Breast epithelium (tissue), 4 donors: ENCODE results near the gene ATG9B. TPM values are rescaled to one million over a fixed set of nuclear protein-coding genes. Genes with fewer than 3 reads are reported as not detected.

Source experiments
- DNase-seq, 2 donors: peaks; one replicate each; pipeline ENCODE4 v3.0.0-alpha.2; 2019; ENCODE audit warnings: low spot score in 2 of 2
- H3K27ac ChIP-seq, 2 donors: fragments of 200-600 bp; sonication (generic) in 1 of 2; one replicate each; pipeline ENCODE4 v1.5.1; 2016 to 2019; ENCODE audit warnings: mild to moderate bottlenecking in 1 of 2
- H3K27me3 ChIP-seq, 2 donors: fragments of 200-600 bp; sonication (generic) in 1 of 2; one replicate each; pipeline versions ENCODE4 v1.5.1 to v1.6.0; 2017 to 2019; ENCODE audit warnings: control low read depth in 1 of 2, mild to moderate bottlenecking in 1 of 2
- H3K36me3 ChIP-seq: fragments of 200-600 bp; one replicate; pipeline ENCODE4 v1.5.1; 2019
- H3K4me1 ChIP-seq, 2 donors: fragments of 200-600 bp; sonication (generic); one replicate each; pipeline ENCODE4 v1.5.1; 2016 to 2019; ENCODE audit warnings: control low read depth in 1 of 2
- H3K4me3 ChIP-seq, 3 donors: fragments of 200-600 bp; sonication (generic); 1 replicate in 2 of 3; 2 replicates in 1 of 3; pipeline ENCODE4 v1.5.1; 2016 to 2019; ENCODE audit warnings: mild to moderate bottlenecking in 3 of 3, moderate library complexity in 2 of 3
- H3K9me3 ChIP-seq, 2 donors: fragments of 200-600 bp; sonication (generic) in 1 of 2; one replicate each; pipeline ENCODE4 v1.5.1; 2016 to 2019; ENCODE audit warnings: control low read depth in 1 of 2
- CTCF ChIP-seq, 3 donors: fragments of 450-650 bp; IDR thresholded peaks; one replicate each; pipeline ENCODE4 v1.5.1; 2016 to 2017; ENCODE audit warnings: antibody characterized with exemption in 3 of 3, mild to moderate bottlenecking in 3 of 3, moderate library complexity in 3 of 3
- POLR2A ChIP-seq: fragments of 450-650 bp; IDR thresholded peaks from one replicate; pipeline ENCODE4 v1.6.1; 2016; ENCODE audit warnings: antibody characterized with exemption, mild to moderate bottlenecking, moderate library complexity
- POLR2AphosphoS5 ChIP-seq, 3 donors: sonication (generic); formaldehyde crosslinking; IDR thresholded peaks; one replicate each; pipeline ENCODE4 v1.6.1; 2017; ENCODE audit warnings: antibody characterized with exemption in 3 of 3
- intact Hi-C: fragments of 100-400 bp; cut with DNase I; formaldehyde crosslinking; loops from one replicate; pipeline ENCODE4 v1.15.1; 2023; ENCODE audit warnings: low total_unique reads
- total RNA-seq, 3 donors: library from RNA; depleted of rRNA; stranded (reverse); fragments of >200 nt; gene quantifications; one replicate each; pipeline ENCODE4 v1.1.0, GENCODE V29; 2016

Gene ATG9B
- total RNA-seq, 3 donors from 2014 or later, result 0.44 to 2.0 TPM; not detected in 1

- TF ChIP-seq POLR2A (no peak), POLR2AphosphoS5 (IDR thresholded peaks at IDR 0.05) (no peak)
- no peak for DNase-seq
- H3K4me3 ChIP-seq, result no peak overlapping the region
- intact Hi-C loops, result loop anchor here (10.0 kb wide), 1 partner anchor 73 kb away; no protein-coding TSS in a partner anchor
- peaks cover 0 to 24% of the 10 kb centered on the region in 2 donors for H3K27me3 ChIP-seq
- H3K27ac ChIP-seq, result no peak overlapping the region
- no peaks in the 10 kb centered on the region for H3K9me3 ChIP-seq
- H3K4me1 ChIP-seq, result no peaks in the 10 kb centered on the region
- no peaks in the 10 kb centered on the region for H3K36me3 ChIP-seq
Observed at GRCh38 chr7:150968056-150968733, 56.1 kb downstream of the ATG9B start.

GRCh38 chr7:150967349-150967748, 56.9 kb downstream of the ATG9B start:
- Histone ChIP-seq H3K27me3 (peaks cover 0 to 30% of the 10 kb centered on the region in 2 donors), H3K4me3 (no peak overlapping the region), H3K9me3 (no peaks in the 10 kb centered on the region), H3K27ac (no peak overlapping the region), H3K36me3 (no peaks in the 10 kb centered on the region), H3K4me1 (no peaks in the 10 kb centered on the region)
- intact Hi-C loops, result loop anchor here (10.0 kb wide), 1 partner anchor 73 kb away; no protein-coding TSS in a partner anchor
- no peak for DNase-seq
- TF ChIP-seq POLR2AphosphoS5 (IDR thresholded peaks at IDR 0.05) (no peak), CTCF (IDR thresholded peaks at IDR 0.05) (no peak), POLR2A (no peak)

GRCh38 chr7:150966002-150966401, 58.3 kb downstream of the ATG9B start:
- Histone ChIP-seq H3K9me3 (no peaks in the 10 kb centered on the region), H3K4me1 (no peaks in the 10 kb centered on the region), H3K27ac (no peak overlapping the region), H3K4me3 (no peak overlapping the region), H3K27me3 (peaks cover 0 to 30% of the 10 kb centered on the region in 2 donors), H3K36me3 (no peaks in the 10 kb centered on the region)
- intact Hi-C loops, result loop anchor here (10.0 kb wide), 1 partner anchor 71 kb away; no protein-coding TSS in a partner anchor
- no peak for TF ChIP-seq POLR2AphosphoS5 (IDR thresholded peaks at IDR 0.05)
- no peak for TF ChIP-seq CTCF (IDR thresholded peaks at IDR 0.05)
- no peak for TF ChIP-seq POLR2A
- no peak for DNase-seq

GRCh38 chr7:150965273-150965830, 58.9 kb downstream of the ATG9B start:
- intact Hi-C loops, result loop anchor here (10.0 kb wide), 1 partner anchor 71 kb away; no protein-coding TSS in a partner anchor
- no peak for DNase-seq
- no peak for TF ChIP-seq POLR2A
- no peak for TF ChIP-seq CTCF (IDR thresholded peaks at IDR 0.05)
- no peaks in the 10 kb centered on the region for H3K4me1 ChIP-seq
- H3K4me3 ChIP-seq, result no peak overlapping the region
- peaks cover 0 to 30% of the 10 kb centered on the region in 2 donors for H3K27me3 ChIP-seq
- no peaks in the 10 kb centered on the region for H3K9me3 ChIP-seq
- no peak overlapping the region for H3K27ac ChIP-seq
- no peaks in the 10 kb centered on the region for H3K36me3 ChIP-seq

Other genes starting within 250 kb of the ATG9B start
- gene TMEM176B, start 224.1 kb downstream of the ATG9B start, total RNA-seq, result 100 to 1,000 TPM in 1 of 3 donors, 10 to 100 TPM in 2; 49.1 to 105 (median 75.5) TPM
- gene TMEM176A, start 223.7 kb downstream of the ATG9B start, total RNA-seq, result 10 to 100 TPM; 28.3 to 66.5 (median 42.6) TPM
- gene AOC1, start 172.0 kb downstream of the ATG9B start, total RNA-seq, result 1 to 10 TPM in 1 of 3 donors, not detected in 2; 2.3 TPM
- gene KCNH2, start 46.2 kb downstream of the ATG9B start, total RNA-seq, result under 1 TPM; under 0.01 to 0.29 (median 0.16) TPM
- gene NOS3, start 33.5 kb downstream of the ATG9B start, total RNA-seq, result 10 to 100 TPM in 1 of 3 donors, 1 to 10 TPM in 2; 3.8 to 35.1 (median 5.1) TPM
- 10 to 100 TPM; 14.7 to 19.3 (median 17.6) TPM for gene ABCB8, start 4.0 kb upstream of the ATG9B start, total RNA-seq
- gene ASIC3, start 24.0 kb upstream of the ATG9B start, total RNA-seq, result 1 to 10 TPM; 1.3 to 3.3 (median 2.3) TPM
- gene CDK5, start 33.4 kb upstream of the ATG9B start, total RNA-seq, result 1 to 10 TPM; 5.2 to 8.8 (median 8.6) TPM
- gene SLC4A2, start 35.1 kb upstream of the ATG9B start, total RNA-seq, result 100 to 1,000 TPM in 1 of 3 donors, 10 to 100 TPM in 2; 83.2 to 101 (median 92.8) TPM
- 10 to 100 TPM; 45.6 to 63.5 (median 60.0) TPM for gene FASTK, start 56.3 kb upstream of the ATG9B start, total RNA-seq
- gene TMUB1, start 59.0 kb upstream of the ATG9B start, total RNA-seq, result 10 to 100 TPM; 32.1 to 36.1 (median 35.0) TPM
- gene AGAP3, start 62.0 kb upstream of the ATG9B start, total RNA-seq, result 10 to 100 TPM; 47.2 to 58.1 (median 55.1) TPM
- not detected for gene GBX1, start 143.2 kb upstream of the ATG9B start, total RNA-seq
- not detected for gene ASB10, start 162.8 kb upstream of the ATG9B start, total RNA-seq
- not detected for gene H2BK1, start 186.0 kb upstream of the ATG9B start, total RNA-seq
- 10 to 100 TPM; 35.6 to 58.7 (median 42.2) TPM for gene ABCF2, start 202.7 kb upstream of the ATG9B start, total RNA-seq
- gene CHPF2, start 208.0 kb upstream of the ATG9B start, total RNA-seq, result 10 to 100 TPM; 24.5 to 40.6 (median 38.3) TPM
- 10 to 100 TPM; 21.3 to 69.5 (median 43.5) TPM for gene SMARCD3, start 224.2 kb upstream of the ATG9B start, total RNA-seq